ENCODE results near the gene PTPN6. TPM values are rescaled to one million over a fixed set of nuclear protein-coding genes. Genes with fewer than 3 reads are reported as not detected.

PTPN6 gene
- total and polyA plus RNA-seq, 2 of the 13 experiments (the other 11 are each of a cell fraction or from before 2014, with no cell fraction given) = 10.5 to 10.6 TPM

- TF ChIP-seq, protein P1, sequence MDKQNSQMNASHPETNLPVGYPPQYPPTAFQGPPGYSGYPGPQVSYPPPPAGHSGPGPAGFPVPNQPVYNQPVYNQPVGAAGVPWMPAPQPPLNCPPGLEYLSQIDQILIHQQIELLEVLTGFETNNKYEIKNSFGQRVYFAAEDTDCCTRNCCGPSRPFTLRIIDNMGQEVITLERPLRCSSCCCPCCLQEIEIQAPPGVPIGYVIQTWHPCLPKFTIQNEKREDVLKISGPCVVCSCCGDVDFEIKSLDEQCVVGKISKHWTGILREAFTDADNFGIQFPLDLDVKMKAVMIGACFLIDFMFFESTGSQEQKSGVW (CRISPR knock-in tag; IDR thresholded peaks at IDR 0.05; ENCODE audit: borderline replicate concordance) = no peak
- no peak for TF ChIP-seq LCORL (IDR thresholded peaks at IDR 0.05)
- no peak for TF ChIP-seq LCORL (CRISPR knock-in tag; IDR thresholded peaks at IDR 0.05)
- TF ChIP-seq ZNF710 (CRISPR knock-in tag; IDR thresholded peaks at IDR 0.05; ENCODE audit: borderline replicate concordance) = no peak
- no peak for TF ChIP-seq TBL1XR1 (IDR thresholded peaks at IDR 0.05; ENCODE audit: borderline replicate concordance, low read length, partially characterized antibody)
- no peak for TF ChIP-seq SRSF4 (IDR thresholded peaks at IDR 0.05; ENCODE audit: low read depth, low read length, poor library complexity, severe bottlenecking)
- no peak for TF ChIP-seq ZNF589 (CRISPR knock-in tag; conservative IDR thresholded peaks at IDR 0.05)
- no peak for TF ChIP-seq ADNP (CRISPR knock-in tag; IDR thresholded peaks at IDR 0.05)
- TF ChIP-seq, protein P2, sequence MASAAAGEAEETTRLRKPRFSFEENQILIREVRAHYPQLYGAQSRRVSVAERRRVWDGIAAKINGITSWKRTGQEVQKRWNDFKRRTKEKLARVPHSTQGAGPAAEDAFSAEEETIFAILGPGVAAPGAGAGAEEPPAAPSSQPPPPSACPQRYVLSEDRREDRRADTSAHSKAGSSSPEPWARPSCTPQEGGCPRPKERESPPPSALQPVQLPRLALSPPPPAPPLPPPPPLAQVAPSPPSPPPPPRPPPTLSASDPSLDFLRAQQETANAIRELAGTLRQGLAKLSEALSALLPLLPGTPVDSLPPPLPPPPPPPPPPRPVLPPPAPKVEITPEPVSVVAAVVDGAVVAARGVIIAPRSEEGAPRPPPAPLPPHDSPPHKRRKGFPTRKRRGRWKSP (CRISPR knock-in tag; IDR thresholded peaks at IDR 0.05) = no peak
- no peak for TF ChIP-seq ZNF619 (CRISPR knock-in tag; IDR thresholded peaks at IDR 0.05)
These were observed 57.7 kb downstream of the PTPN6 start (continued) for GRCh38 chr12:7008864-7009263.

DNA sequence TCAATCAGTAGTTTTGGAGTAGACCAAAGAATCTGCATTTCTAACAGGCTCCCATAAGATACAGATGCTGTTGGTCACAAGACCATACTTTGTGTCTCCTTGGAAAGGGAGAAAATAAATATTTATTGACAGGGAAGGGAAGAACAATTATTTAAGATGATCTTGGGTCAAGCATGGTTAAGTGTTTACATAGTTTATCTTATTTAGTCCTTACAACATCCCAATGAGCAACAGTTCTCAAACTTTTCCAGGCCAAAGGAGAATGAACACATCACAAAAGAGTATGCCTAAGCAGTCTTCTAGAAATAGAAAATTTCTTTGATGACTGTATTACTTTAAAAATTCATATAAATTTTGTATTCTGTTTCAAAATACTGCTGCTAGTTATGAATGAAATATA, 58.4 kb downstream of the PTPN6 start:
- in situ Hi-C loops (cut with HindIII; ENCODE audit: extremely low pct_ligation_motif_present, low pct_unique_long_range_greater_than_20kb) = no loop called here
- DNase-seq (ENCODE audit: low spot score) (no peak), FAIRE-seq (no peak), ATAC-seq (no peak)
- H3K9me3 ChIP-seq (ENCODE audit: low read length) = no peaks in the 10 kb centered on the region
- intact Hi-C loops (cut with micrococcal nuclease; ENCODE audit: unreplicated experiment) = no loop called here
- BruUV-seq (replicated peaks) = no TSS peak
- peaks cover 2 to 9% of the 10 kb centered on the region in 2 experiments; a peak in 4 of 5 replicates for H3K36me3 ChIP-seq (replicated peaks in 1 of 2; ENCODE audit: control insufficient read depth in 1 of 2, insufficient read depth in 2 of 2, low read length in 2 of 2)
- no peak overlapping the region for H3K9ac ChIP-seq (ENCODE audit: insufficient read depth, low read depth, low read length)
- peaks cover 10% of the 10 kb centered on the region for H3K4me1 ChIP-seq (ENCODE audit: insufficient read depth, low read length)
- no peaks in the 10 kb centered on the region for H3K27me3 ChIP-seq (ENCODE audit: control insufficient read depth in 1 of 2, insufficient read depth in 2 of 2, low read length in 2 of 2)
- no peak overlapping the region for H3K27ac ChIP-seq (ENCODE audit: extremely low read length, insufficient read depth, low read length)
- no peak overlapping the region for H3K4me2 ChIP-seq (ENCODE audit: low read depth, low read length)
- peaks cover 9% of the 10 kb centered on the region for H3K79me2 ChIP-seq (ENCODE audit: insufficient read depth, low read length)
- H2AFZ ChIP-seq (ENCODE audit: low read length) = no peak overlapping the region
- ChIA-PET POLR2A (no interaction called here), CTCF (ENCODE audit: low intra/inter-chr PET ratio, low total read pairs) (no interaction called here)
- no peak overlapping the region for H3K4me3 ChIP-seq (replicated peaks in 1 of 3; ENCODE audit: insufficient read depth in 1 of 3, low read depth in 2 of 3, low read length in 3 of 3)
- H4K20me1 ChIP-seq (ENCODE audit: insufficient read depth, low read length) = no peaks in the 10 kb centered on the region; the same call in 1 of the 2 replicates
- TF ChIP-seq ATF1 (CRISPR knock-in tag; IDR thresholded peaks at IDR 0.05) (no peak), CHCHD3 (CRISPR knock-in tag; IDR thresholded peaks at IDR 0.05) (no peak), HOXA5 (CRISPR knock-in tag; IDR thresholded peaks at IDR 0.05) (no peak), ZFP36 (IDR thresholded peaks at IDR 0.05; ENCODE audit: borderline replicate concordance, low read depth, low read length, partially characterized antibody) (no peak), KDM4B (CRISPR knock-in tag; IDR thresholded peaks at IDR 0.05) (no peak), SNAI1 (CRISPR knock-in tag; IDR thresholded peaks at IDR 0.05; ENCODE audit: borderline replicate concordance) (no peak), FLYWCH1 (CRISPR knock-in tag; IDR thresholded peaks at IDR 0.05) (no peak), JDP2 (CRISPR knock-in tag; IDR thresholded peaks at IDR 0.05; ENCODE audit: borderline replicate concordance) (no peak)
- TF ChIP-seq, protein P3, sequence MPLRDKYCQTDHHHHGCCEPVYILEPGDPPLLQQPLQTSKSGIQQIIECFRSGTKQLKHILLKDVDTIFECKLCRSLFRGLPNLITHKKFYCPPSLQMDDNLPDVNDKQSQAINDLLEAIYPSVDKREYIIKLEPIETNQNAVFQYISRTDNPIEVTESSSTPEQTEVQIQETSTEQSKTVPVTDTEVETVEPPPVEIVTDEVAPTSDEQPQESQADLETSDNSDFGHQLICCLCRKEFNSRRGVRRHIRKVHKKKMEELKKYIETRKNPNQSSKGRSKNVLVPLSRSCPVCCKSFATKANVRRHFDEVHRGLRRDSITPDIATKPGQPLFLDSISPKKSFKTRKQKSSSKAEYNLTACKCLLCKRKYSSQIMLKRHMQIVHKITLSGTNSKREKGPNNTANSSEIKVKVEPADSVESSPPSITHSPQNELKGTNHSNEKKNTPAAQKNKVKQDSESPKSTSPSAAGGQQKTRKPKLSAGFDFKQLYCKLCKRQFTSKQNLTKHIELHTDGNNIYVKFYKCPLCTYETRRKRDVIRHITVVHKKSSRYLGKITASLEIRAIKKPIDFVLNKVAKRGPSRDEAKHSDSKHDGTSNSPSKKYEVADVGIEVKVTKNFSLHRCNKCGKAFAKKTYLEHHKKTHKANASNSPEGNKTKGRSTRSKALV (CRISPR knock-in tag; IDR thresholded peaks at IDR 0.05) = no peak
